Mammary epithelial cell (primary cell): ENCODE results near the gene TMEM39B.

Source experiments
- CTCF ChIP-seq, 2 donors: IDR thresholded peaks in 1 of 2; conservative IDR thresholded peaks in 1 of 2; 2 replicates each; pipeline ENCODE4 v1.5.1; 2011 to 2012; ENCODE audit warnings: inconsistent platforms in 2 of 2, low read length in 2 of 2, mild to moderate bottlenecking in 2 of 2, control low read depth in 1 of 2, low read depth in 1 of 2; ENCODE audit not compliant: insufficient read depth in 1 of 2; ENCODE audit errors: extremely low read depth in 1 of 2
- EZH2 ChIP-seq: IDR thresholded peaks from 2 replicates; pipeline ENCODE4 v1.6.1; 2012; ENCODE audit warnings: low read length, inconsistent platforms, borderline replicate concordance

DNA sequence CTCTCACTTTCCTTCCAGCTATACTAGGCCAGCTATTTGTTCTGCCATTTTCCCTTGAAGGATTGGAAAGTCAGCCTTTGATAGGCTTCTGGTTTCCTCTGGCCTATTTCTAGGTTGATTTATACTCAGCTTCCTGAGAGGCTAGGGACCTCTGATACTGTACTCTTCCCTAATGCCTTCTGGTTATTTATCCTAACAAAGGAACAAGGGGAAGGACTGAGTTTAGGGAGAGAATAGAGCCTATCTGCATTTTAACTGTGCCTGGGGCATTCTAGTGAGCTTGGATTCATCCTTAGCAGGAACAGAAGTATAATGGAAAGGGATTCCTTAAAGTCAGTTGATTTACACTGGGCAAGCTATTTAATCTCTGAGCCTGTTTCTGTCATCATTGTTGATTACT lies 11.8 kb upstream of the TMEM39B start:
- TF ChIP-seq CTCF (conservative IDR thresholded peaks at IDR 0.05 in 1 of 2, IDR thresholded peaks at IDR 0.05 in 1 of 2; ENCODE audit: extremely low read depth in 1 of 2, insufficient read depth in 1 of 2, low read depth in 1 of 2, low read length in 2 of 2) = no peak
- TF ChIP-seq EZH2 = no peak
